K562 (cell line): ENCODE results near the gene CDC42EP2. TPM values are rescaled to one million over a fixed set of nuclear protein-coding genes. Genes with fewer than 3 reads are reported as not detected.

Source experiments
- CAMTA2 ChIP-seq: fragments of 250-450 bp; sonication (Bioruptor Pico); conservative IDR thresholded peaks from 2 replicates; pipeline ENCODE4 v1.5.1; 2022
- CBX3 ChIP-seq, 2 experiments: IDR thresholded peaks; 1 replicate in 1 of 2; 2 replicates in 1 of 2; pipeline ENCODE4 v1.6.1; 2012; ENCODE audit warnings: inconsistent platforms in 2 of 2, low read length in 2 of 2, borderline replicate concordance in 1 of 2, control low read depth in 1 of 2
- EHMT2 ChIP-seq: fragments of 450-650 bp; IDR thresholded peaks from 2 replicates; pipeline ENCODE4 v1.6.1; 2018; ENCODE audit warnings: antibody characterized with exemption
- GABPA ChIP-seq: fragments of 200-800 bp; sonication (Bioruptor generic); conservative IDR thresholded peaks from 2 replicates; pipeline ENCODE4 v1.6.1; 2016; ENCODE audit warnings: low read depth, missing genetic modification characterization, missing compliant biosample characterization
- HINFP ChIP-seq: fragments of 450-650 bp; conservative IDR thresholded peaks from 2 replicates; pipeline ENCODE4 v1.6.1; 2016; ENCODE audit warnings: missing genetic modification characterization, low read depth, mild to moderate bottlenecking, control low read depth, missing compliant biosample characterization
- HOXB6 ChIP-seq: fragments of 250-450 bp; sonication (Bioruptor Pico); IDR thresholded peaks from 2 replicates; pipeline ENCODE4 v1.5.1; 2022; ENCODE audit warnings: mild to moderate bottlenecking, borderline replicate concordance
- JUNB ChIP-seq: fragments of 450-650 bp; formaldehyde crosslinking; conservative IDR thresholded peaks from 2 replicates; pipeline ENCODE4 v1.4.0; 2020; ENCODE audit warnings: mild to moderate bottlenecking
- NELFE ChIP-seq: IDR thresholded peaks from 2 replicates; pipeline ENCODE4 v1.6.1; 2011; ENCODE audit warnings: mild to moderate bottlenecking; ENCODE audit not compliant: insufficient read depth, insufficient read length
- PCBP2 ChIP-seq: fragments of 200-400 bp; formaldehyde crosslinking; IDR thresholded peaks from 2 replicates; pipeline ENCODE4 v1.6.1; 2018; ENCODE audit warnings: low read length, low read depth, mild to moderate bottlenecking, moderate library complexity; ENCODE audit not compliant: poor library complexity, severe bottlenecking
- POLR2AphosphoS5 ChIP-seq: IDR thresholded peaks from 2 replicates; pipeline ENCODE4 v1.6.1; 2011; ENCODE audit warnings: mild to moderate bottlenecking, low read depth, low read length, moderate library complexity; ENCODE audit not compliant: control insufficient read depth, insufficient read depth
- RAD51 ChIP-seq: fragments of 450-650 bp; IDR thresholded peaks from 2 replicates; pipeline ENCODE4 v1.7.1; 2016; ENCODE audit warnings: low read depth, mild to moderate bottlenecking, borderline replicate concordance
- RBM14 ChIP-seq: fragments of 200-400 bp; formaldehyde crosslinking; IDR thresholded peaks from 2 replicates; pipeline ENCODE4 v1.6.1; 2018; ENCODE audit warnings: low read depth, mild to moderate bottlenecking, low read length, moderate library complexity, borderline replicate concordance; ENCODE audit not compliant: insufficient read depth
- SIN3A ChIP-seq, 2 experiments: fragments of 150-350 bp in 1 of 2; IDR thresholded peaks; 2 replicates each; pipeline ENCODE4 v1.6.1; 2011 to 2016; ENCODE audit warnings: borderline replicate concordance in 2 of 2, low read depth in 2 of 2, low read length in 2 of 2, mild to moderate bottlenecking in 2 of 2, moderate library complexity in 2 of 2; ENCODE audit not compliant: control insufficient read depth in 1 of 2
- SMARCE1 ChIP-seq: fragments of 450-650 bp; IDR thresholded peaks from 2 replicates; pipeline ENCODE4 v1.7.1; 2016; ENCODE audit warnings: mild to moderate bottlenecking
- SMC3 ChIP-seq: conservative IDR thresholded peaks from 2 replicates; pipeline ENCODE4 v1.6.1; 2011; ENCODE audit warnings: low read depth, low read length, improper control_type of control experiment; ENCODE audit not compliant: insufficient read depth
- SP2 ChIP-seq: IDR thresholded peaks from 2 replicates; pipeline ENCODE4 v1.6.1; 2011; ENCODE audit warnings: mild to moderate bottlenecking, low read depth, low read length, moderate library complexity; ENCODE audit not compliant: poor library complexity, severe bottlenecking; ENCODE audit errors: extremely low read depth
- STAT5A ChIP-seq: IDR thresholded peaks from 2 replicates; pipeline ENCODE4 v1.6.1; 2012; ENCODE audit warnings: low read length, inconsistent platforms, borderline replicate concordance
- TCF15 ChIP-seq: fragments of 250-450 bp; sonication (Bioruptor Pico); IDR thresholded peaks from 2 replicates; pipeline ENCODE4 v1.8.0; 2022; ENCODE audit warnings: moderate library complexity, mild to moderate bottlenecking, inconsistent platforms
- XRCC5 ChIP-seq: fragments of 200-400 bp; formaldehyde crosslinking; IDR thresholded peaks from 2 replicates; pipeline ENCODE4 v1.6.1; 2017; ENCODE audit warnings: low read depth, mild to moderate bottlenecking, low read length
- ZC3H11A ChIP-seq: IDR thresholded peaks from 2 replicates; pipeline ENCODE4 v1.6.1; 2012; ENCODE audit warnings: low read depth, low read length, improper control_type of control experiment
- ZNF445 ChIP-seq: fragments of 250-450 bp; sonication (Bioruptor Pico); IDR thresholded peaks from 2 replicates; pipeline ENCODE4 v1.4.0; 2020; ENCODE audit warnings: low read depth, mild to moderate bottlenecking, moderate library complexity
- ZNF696 ChIP-seq: fragments of 250-450 bp; sonication (Bioruptor Pico); conservative IDR thresholded peaks from 2 replicates; pipeline ENCODE4 v1.4.0; 2020; ENCODE audit warnings: mild to moderate bottlenecking, moderate library complexity
- ZNF778 ChIP-seq: fragments of 450-650 bp; formaldehyde crosslinking; IDR thresholded peaks from 2 replicates; pipeline ENCODE4 v1.4.0; 2020; ENCODE audit warnings: mild to moderate bottlenecking, moderate library complexity
- polyA plus RNA-seq, 8 experiments: library from polyadenylated mRNA; depleted of rRNA in 4 of 8; stranded (reverse) in 5 of 8; unstranded in 3 of 8; fragments of >200 nt; fragmentation: Nextera tagmentation in 2 of 8; fragmentation: Illumina TruSeq in 1 of 8; extraction: Ambion mirVana in 2 of 8; extraction: Trizol in 1 of 8; gene quantifications; 2 replicates each; pipeline versions ENCODE4 v1.2.1 to v1.2.3, GENCODE V29; 2011 to 2014; ENCODE audit warnings: inconsistent platforms in 1 of 8, missing spikeins in 1 of 8
- total RNA-seq, 7 experiments: library from RNA; depleted of rRNA in 6 of 7; stranded (reverse); fragments of >200 nt in 6 of 7; fragmentation: Illumina TruSeq in 2 of 7; extraction: Trizol in 2 of 7; gene quantifications; 2 replicates each; pipeline versions ENCODE4 v1.2.1 to v1.2.3, GENCODE V29; 2011 to 2021; ENCODE audit warnings: low replicate concordance in 1 of 7
- TF ChIP-seq, protein P1 (sequence below): fragments of 450-650 bp; formaldehyde crosslinking; conservative IDR thresholded peaks from 2 replicates; pipeline ENCODE4 v1.4.0; 2022; ENCODE audit warnings: mild to moderate bottlenecking, missing genetic modification characterization

Gene CDC42EP2
- total and polyA plus RNA-seq, 9 of the 15 experiments (the other 6 are each of a cell fraction or from before 2014, with no cell fraction given) = 0.27 to 3.5 (median 0.83) TPM; not detected in 1

- TF ChIP-seq PCBP2 (no peak), NELFE (no peak), HINFP (tag) (no peak), ZNF445 (no peak), POLR2AphosphoS5 (peak; percentile 44; the same call in 1 of the 2 replicates), ZNF778 (CRISPR knock-in tag) (no peak), EHMT2 (no peak; the same call in 1 of the 2 replicates), RBM14 (no peak), CAMTA2 (no peak), SP2 (no peak), ZC3H11A (no peak), GABPA (tag) (0 out of 2 replicates have a peak, but pooled peaks have one; percentile 44), SMC3 (peak; percentile 85; the same call in 1 of the 2 replicates), JUNB (CRISPR knock-in tag) (no peak), RAD51 (no peak), ZNF696 (no peak), CBX3 (IDR thresholded peaks at IDR 0.05; ENCODE audit: borderline replicate concordance in 1 of 2, low read length in 2 of 2) (peak in 1 of 2 experiments; percentile 38; a peak in 1 of 3 replicates), STAT5A (no peak), SIN3A (IDR thresholded peaks at IDR 0.05; ENCODE audit: borderline replicate concordance in 2 of 2, control insufficient read depth in 1 of 2, low read depth in 2 of 2, low read length in 2 of 2) (0 out of 4 replicates have a peak, but pooled peaks have one; percentile 24 to 57), TCF15 (CRISPR knock-in tag) (no peak), XRCC5 (peak; percentile 85), SMARCE1 (peak; percentile 84), HOXB6 (CRISPR knock-in tag) (no peak)
- TF ChIP-seq, protein P1, sequence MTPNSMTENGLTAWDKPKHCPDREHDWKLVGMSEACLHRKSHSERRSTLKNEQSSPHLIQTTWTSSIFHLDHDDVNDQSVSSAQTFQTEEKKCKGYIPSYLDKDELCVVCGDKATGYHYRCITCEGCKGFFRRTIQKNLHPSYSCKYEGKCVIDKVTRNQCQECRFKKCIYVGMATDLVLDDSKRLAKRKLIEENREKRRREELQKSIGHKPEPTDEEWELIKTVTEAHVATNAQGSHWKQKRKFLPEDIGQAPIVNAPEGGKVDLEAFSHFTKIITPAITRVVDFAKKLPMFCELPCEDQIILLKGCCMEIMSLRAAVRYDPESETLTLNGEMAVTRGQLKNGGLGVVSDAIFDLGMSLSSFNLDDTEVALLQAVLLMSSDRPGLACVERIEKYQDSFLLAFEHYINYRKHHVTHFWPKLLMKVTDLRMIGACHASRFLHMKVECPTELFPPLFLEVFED = no peak
These were observed 39.7 kb upstream of the CDC42EP2 start (continued) for GRCh38 chr11:65274735-65275682.
